Brain microvascular endothelial cell (primary cell): ENCODE results near the gene STARD7.
"Not testable (repeated sequence)": the region's sequence is repeated elsewhere in the genome, so short reads cannot be mapped to it uniquely, and the experiment has no call there.

Experiments used
- DNase-seq: peaks from one replicate; pipeline ENCODE4 v3.0.0-alpha.2; 2020
- H3K27ac ChIP-seq: fragments of 250-450 bp; sonication (Bioruptor Pico); 2 replicates; pipeline ENCODE4 v1.5.1; 2020; ENCODE audit warnings: mild to moderate bottlenecking, moderate library complexity
- H3K27me3 ChIP-seq: fragments of 250-450 bp; sonication (Bioruptor Pico); replicated peaks from 2 replicates; pipeline ENCODE4 v1.5.1; 2020; ENCODE audit warnings: mild to moderate bottlenecking
- H3K36me3 ChIP-seq: fragments of 250-450 bp; sonication (Bioruptor Pico); replicated peaks from 2 replicates; pipeline ENCODE4 v1.5.1; 2020; ENCODE audit warnings: mild to moderate bottlenecking
- H3K4me3 ChIP-seq: 2 replicates; pipeline ENCODE4 v1.5.1; 2011; ENCODE audit warnings: low read depth, mild to moderate bottlenecking, control low read depth, low read length, moderate library complexity
- in situ Hi-C: cut with HindIII; loops from 2 replicates; pipeline ENCODE4 v1.10.0; 2017; ENCODE audit warnings: low sequenced_read_pairs, low pct_ligation_motif_present
- TF ChIP-seq, protein P1 (sequence below): IDR thresholded peaks from 2 replicates; pipeline ENCODE4 v1.5.1; 2011; ENCODE audit warnings: low read depth, mild to moderate bottlenecking, moderate library complexity, low read length, control low read depth, inconsistent platforms; ENCODE audit errors: missing control alignments

STARD7 gene

DNA sequence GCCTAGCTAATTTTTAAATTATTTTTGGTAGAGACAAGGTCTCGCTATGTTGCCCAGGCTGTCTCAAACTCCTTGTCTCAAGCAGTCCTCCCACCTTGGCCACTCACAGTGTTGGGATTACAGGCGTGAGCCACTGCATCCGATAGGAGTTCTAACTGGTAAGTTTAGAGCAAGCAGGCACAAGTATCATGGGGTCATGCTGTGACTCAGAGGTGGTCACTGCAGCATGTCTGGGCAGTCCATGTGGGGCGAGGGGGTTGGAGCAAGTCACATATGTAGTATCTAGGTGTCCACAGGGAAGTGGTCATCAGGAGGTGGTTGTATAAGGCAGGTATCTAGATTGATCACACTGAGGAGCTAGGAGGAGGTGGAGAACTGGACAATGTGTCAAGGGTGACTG, 22.7 kb upstream of the STARD7 start:
- no peak overlapping the region for H3K27ac ChIP-seq
- in situ Hi-C loops = no loop called here

DNA sequence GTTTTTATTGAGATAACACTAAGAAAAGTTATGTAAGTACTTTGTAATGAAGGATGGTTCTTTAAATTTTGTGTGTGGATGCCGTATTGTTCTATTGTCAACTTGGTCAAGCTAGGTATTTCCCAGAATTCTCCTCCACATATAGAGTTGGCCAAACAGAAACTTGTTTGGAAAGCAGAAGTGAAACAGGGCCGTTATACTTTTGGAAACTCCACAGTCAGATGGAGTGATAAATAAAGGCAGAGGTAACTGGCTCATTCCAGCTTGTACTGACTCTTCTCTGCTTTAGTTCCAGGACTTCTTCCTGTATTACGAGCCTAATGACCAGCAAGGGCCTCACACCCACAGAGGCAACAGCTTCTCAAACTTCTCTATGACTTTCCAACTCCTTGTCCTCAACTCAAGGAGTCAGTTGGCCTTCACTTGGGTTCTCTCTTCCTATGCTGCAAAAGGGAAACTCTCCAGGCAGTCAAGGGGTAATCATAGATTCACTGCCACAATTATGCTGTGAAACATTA, 16.4 kb upstream of the STARD7 start:
- Histone ChIP-seq H3K27ac (no peak overlapping the region), H3K4me3 (no peak overlapping the region), H3K36me3 (no peaks in the 10 kb centered on the region), H3K27me3 (no peaks in the 10 kb centered on the region)
- no peak for DNase-seq
- TF ChIP-seq, protein P1, sequence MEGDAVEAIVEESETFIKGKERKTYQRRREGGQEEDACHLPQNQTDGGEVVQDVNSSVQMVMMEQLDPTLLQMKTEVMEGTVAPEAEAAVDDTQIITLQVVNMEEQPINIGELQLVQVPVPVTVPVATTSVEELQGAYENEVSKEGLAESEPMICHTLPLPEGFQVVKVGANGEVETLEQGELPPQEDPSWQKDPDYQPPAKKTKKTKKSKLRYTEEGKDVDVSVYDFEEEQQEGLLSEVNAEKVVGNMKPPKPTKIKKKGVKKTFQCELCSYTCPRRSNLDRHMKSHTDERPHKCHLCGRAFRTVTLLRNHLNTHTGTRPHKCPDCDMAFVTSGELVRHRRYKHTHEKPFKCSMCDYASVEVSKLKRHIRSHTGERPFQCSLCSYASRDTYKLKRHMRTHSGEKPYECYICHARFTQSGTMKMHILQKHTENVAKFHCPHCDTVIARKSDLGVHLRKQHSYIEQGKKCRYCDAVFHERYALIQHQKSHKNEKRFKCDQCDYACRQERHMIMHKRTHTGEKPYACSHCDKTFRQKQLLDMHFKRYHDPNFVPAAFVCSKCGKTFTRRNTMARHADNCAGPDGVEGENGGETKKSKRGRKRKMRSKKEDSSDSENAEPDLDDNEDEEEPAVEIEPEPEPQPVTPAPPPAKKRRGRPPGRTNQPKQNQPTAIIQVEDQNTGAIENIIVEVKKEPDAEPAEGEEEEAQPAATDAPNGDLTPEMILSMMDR = no peak
- in situ Hi-C loops = no loop called here

More for the DNA sequence above, 22.7 kb upstream of the STARD7 start:
- TF ChIP-seq, protein P1 = no peak
- Histone ChIP-seq H3K4me3 (no peak overlapping the region), H3K36me3 (no peaks in the 10 kb centered on the region), H3K27me3 (no peaks in the 10 kb centered on the region)
- no peak for DNase-seq

DNA sequence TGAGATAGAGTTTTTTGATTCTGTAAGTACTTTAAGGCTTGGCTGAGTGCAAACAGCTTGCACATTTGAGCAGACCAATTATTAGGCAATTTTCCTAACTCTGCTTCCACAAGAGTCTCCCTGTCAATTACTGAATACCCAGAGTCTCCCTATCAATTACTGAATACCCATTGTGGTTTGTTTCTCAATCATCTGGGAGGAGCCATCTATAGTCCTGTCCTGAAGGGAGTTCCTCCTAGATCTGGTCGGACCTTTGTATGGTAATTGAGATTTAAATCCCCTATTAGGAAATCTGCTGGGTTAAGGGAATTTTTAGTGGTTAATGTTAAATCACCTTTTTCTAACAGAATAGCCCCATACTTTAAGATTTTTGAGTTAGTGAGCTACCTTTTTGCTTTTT, 12.5 kb upstream of the STARD7 start:
- H3K36me3 ChIP-seq, H3K4me3 ChIP-seq, H3K27ac ChIP-seq, DNase-seq, in situ Hi-C loops, H3K27me3 ChIP-seq: not testable (repeated sequence)

DNA sequence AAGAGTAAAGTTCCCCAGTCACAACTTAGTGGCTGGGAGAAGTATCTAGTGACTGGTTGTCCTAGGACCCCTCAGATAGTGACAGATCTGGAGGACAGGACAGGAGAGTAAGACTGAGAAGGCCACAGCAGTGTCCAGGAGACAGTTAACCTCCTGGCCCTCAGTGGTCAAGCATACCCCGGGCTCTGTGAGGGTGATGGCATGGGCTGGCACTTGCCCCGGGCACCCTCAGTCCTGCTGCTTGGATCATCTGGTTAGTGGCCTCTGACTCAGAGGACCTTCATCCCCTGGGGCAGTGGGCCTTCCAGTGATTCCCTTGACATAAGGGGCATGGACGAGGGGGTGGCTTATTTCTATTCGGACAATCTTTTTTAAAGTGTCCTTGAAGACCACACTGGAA, 11.3 kb upstream of the STARD7 start:
- in situ Hi-C loops, H3K4me3 ChIP-seq, H3K27me3 ChIP-seq, H3K27ac ChIP-seq, DNase-seq, H3K36me3 ChIP-seq: not testable (repeated sequence)

DNA sequence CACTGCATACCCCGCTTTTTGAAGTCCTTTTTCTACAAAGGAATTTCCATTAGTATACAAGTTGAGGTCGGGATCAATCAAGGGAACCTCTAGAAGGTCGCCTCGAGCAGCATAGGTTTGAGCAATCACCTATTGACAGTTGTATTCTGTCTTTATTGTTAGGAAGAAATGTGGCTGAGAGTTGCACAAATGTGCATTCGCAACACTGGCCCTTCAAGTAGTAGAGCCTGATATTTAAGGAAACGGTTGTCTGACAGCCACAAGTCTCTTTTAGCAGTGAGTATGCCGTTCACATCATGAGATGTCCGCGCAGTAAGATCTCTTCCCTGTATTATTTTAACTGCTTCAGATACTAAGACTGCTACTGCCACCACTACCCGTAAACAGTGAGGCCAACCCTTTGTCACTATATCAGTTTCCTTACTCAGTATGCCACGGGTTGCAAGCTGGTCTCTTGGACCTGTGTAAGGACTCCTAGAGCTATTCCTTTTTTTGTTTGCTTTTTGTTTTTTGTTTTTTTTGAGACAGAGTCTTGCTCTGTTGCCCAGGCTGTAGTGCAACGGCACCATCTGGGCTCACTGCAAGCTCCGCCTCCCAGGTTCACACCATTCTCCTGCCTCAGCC, 10.0 kb upstream of the STARD7 start:
- Histone ChIP-seq H3K4me3 (no peak overlapping the region), H3K27ac (no peak overlapping the region), H3K36me3 (no peaks in the 10 kb centered on the region), H3K27me3 (no peaks in the 10 kb centered on the region)
- TF ChIP-seq, protein P1 = no peak
- in situ Hi-C loops = no loop called here
- no peak for DNase-seq

DNA sequence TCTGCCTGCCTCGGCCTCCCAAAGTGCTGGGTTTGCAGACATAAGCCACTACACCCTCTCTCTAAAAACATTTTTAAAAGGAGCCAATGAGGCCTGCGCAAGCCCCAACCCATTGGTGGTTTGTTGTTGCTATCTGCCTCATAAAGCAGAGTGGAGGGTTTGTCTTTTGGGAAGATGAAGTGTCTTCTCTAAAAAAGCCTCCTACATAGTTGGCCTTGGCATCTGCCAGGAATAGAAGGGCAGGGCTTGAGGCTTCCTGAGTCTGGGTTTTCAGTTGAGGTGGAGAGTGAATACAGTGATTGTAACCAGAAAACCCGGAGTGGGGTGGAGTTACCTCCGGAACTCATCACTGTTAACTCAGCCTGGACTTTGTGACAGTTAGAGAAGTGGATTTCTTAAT, 5.9 kb upstream of the STARD7 start:
- Histone ChIP-seq H3K27ac (no peak overlapping the region), H3K4me3 (no peak overlapping the region), H3K27me3 (no peaks in the 10 kb centered on the region), H3K36me3 (no peaks in the 10 kb centered on the region)
- TF ChIP-seq, protein P1 = no peak
- in situ Hi-C loops = no loop called here
- DNase-seq = no peak

DNA sequence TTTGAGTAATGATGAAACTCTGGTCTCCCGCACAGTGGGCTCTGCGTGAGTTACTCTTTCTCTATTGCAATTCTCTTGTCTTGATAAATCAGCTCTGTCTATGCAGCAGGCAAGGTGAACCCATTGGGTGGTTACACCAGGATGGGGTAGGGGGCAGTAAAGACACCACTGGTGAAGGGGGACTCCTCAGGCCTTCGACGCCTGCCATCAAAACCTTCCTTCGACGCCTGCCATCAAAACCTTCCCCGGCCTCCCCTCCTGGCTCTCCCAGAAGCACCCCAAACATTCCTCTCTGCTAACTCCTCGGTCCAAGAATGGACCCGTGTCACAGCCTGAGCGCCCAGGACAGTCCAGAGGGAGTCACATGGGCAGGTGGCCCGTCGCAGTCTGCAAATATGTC, 4.8 kb upstream of the STARD7 start:
- Histone ChIP-seq H3K36me3 (no peaks in the 10 kb centered on the region), H3K27ac (no peak overlapping the region), H3K27me3 (no peaks in the 10 kb centered on the region), H3K4me3 (no peak overlapping the region)
- DNase-seq = no peak
- in situ Hi-C loops = no loop called here
- TF ChIP-seq, protein P1 = no peak
